Measurements from ENCODE around the gene NDUFAF7.
"Not testable (repeated sequence)": the region's sequence is repeated elsewhere in the genome, so short reads cannot be mapped to it uniquely, and the experiment has no call there.

NDUFAF7 gene

GRCh38 chr2:37225129-37225528 is 6.3 kb upstream of the NDUFAF7 start:
- H3K4me3 ChIP-seq (ENCODE audit: low read length); H3K4me1 ChIP-seq (ENCODE audit: control insufficient read depth, insufficient read depth, low read length); H3K36me3 ChIP-seq (ENCODE audit: control insufficient read depth, insufficient read depth, low read length); H3K27me3 ChIP-seq (ENCODE audit: control insufficient read depth, insufficient read depth, low read length); H3K9me3 ChIP-seq (ENCODE audit: control insufficient read depth, low read length); H3K9ac ChIP-seq (ENCODE audit: low read length): not testable (repeated sequence)

DNA sequence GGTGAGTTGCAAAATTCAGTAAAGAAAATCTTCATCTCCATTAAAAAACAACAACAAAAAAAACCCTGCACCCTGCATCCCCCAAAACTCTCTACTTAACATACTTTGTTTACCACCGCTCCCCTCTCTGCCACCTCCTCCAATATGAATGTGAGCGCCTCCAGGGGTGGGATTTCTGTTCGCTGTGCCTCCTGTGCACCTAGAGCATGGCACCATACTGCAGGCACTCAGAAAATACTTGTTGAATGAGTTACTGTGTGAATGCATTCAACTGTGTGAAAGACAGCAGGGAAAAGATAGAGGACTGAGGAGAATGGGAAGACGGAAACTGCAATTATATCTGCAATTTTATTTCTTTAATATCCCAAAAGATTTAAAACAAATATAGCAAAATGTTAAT is 4.6 kb upstream of the NDUFAF7 start:
- H3K36me3 ChIP-seq (ENCODE audit: control insufficient read depth, insufficient read depth, low read length): no peaks in the 10 kb centered on the region
- H3K9ac ChIP-seq (ENCODE audit: low read length): no peak overlapping the region
- H3K9me3 ChIP-seq (ENCODE audit: control insufficient read depth, low read length): no peaks in the 10 kb centered on the region
- H3K4me1 ChIP-seq (ENCODE audit: control insufficient read depth, insufficient read depth, low read length): peaks cover 13% of the 10 kb centered on the region
- H3K4me3 ChIP-seq (ENCODE audit: low read length): no peak overlapping the region
- H3K27me3 ChIP-seq (ENCODE audit: control insufficient read depth, insufficient read depth, low read length): no peaks in the 10 kb centered on the region

DNA sequence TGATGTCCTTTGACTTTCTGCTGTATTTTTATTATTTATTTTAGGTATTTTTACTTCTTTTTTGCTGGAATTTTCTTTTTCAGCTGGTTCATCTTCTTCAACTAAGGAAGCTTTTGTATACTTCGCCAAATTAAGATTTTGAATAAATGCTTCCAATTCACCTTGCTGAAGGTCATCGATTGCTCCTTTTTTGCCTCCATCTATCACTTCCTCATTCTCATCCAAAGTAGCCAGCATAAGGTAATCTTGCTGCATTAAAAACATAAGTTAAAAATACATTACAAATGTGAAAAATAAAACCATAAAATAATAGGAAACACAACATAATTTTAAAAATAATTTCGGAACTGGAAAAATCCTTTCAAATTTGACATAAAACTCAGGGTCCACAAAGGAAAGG is 2.7 kb upstream of the NDUFAF7 start:
- no peaks in the 10 kb centered on the region for H3K27me3 ChIP-seq (ENCODE audit: control insufficient read depth, insufficient read depth, low read length)
- no peak overlapping the region for H3K4me3 ChIP-seq (ENCODE audit: low read length)
- no peaks in the 10 kb centered on the region for H3K36me3 ChIP-seq (ENCODE audit: control insufficient read depth, insufficient read depth, low read length)
- H3K4me1 ChIP-seq (ENCODE audit: control insufficient read depth, insufficient read depth, low read length): peaks cover 22% of the 10 kb centered on the region
- H3K9me3 ChIP-seq (ENCODE audit: control insufficient read depth, low read length): no peaks in the 10 kb centered on the region
- H3K9ac ChIP-seq (ENCODE audit: low read length): no peak overlapping the region

DNA sequence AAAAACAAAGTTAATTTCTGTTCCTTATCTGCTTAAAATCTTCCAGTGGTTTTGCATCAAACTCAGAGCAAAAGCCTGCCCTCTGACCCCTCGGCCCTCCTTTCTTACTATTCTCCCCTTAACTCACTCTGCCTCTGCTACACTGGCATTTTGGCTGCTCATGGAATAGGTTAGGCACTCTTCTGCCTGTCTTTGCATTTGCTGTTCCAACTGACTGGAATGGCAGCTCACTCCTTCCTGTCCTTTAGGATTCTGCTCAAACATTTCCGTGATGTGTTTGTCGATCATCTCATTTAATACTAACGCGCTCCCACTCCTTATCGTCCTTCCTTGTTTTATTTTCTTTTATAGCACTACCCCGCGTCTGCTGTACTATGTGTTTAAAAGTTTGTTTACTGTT is 877 bp upstream of the NDUFAF7 start:
- peaks cover 22% of the 10 kb centered on the region for H3K4me1 ChIP-seq (ENCODE audit: control insufficient read depth, insufficient read depth, low read length)
- H3K9ac ChIP-seq (ENCODE audit: low read length): peak overlapping the region; percentile 95
- peak overlapping the region; percentile 96 for H3K4me3 ChIP-seq (ENCODE audit: low read length)
- no peaks in the 10 kb centered on the region for H3K9me3 ChIP-seq (ENCODE audit: control insufficient read depth, low read length)
- no peaks in the 10 kb centered on the region for H3K27me3 ChIP-seq (ENCODE audit: control insufficient read depth, insufficient read depth, low read length)
- no peaks in the 10 kb centered on the region for H3K36me3 ChIP-seq (ENCODE audit: control insufficient read depth, insufficient read depth, low read length)

GRCh38 chr2:37232131-37232933 is 874 bp downstream of the NDUFAF7 start:
- Histone ChIP-seq H3K9ac (ENCODE audit: low read length) (peak overlapping the region; percentile 95), H3K4me1 (ENCODE audit: control insufficient read depth, insufficient read depth, low read length) (peaks cover 22% of the 10 kb centered on the region), H3K27me3 (ENCODE audit: control insufficient read depth, insufficient read depth, low read length) (no peaks in the 10 kb centered on the region), H3K9me3 (ENCODE audit: control insufficient read depth, low read length) (no peaks in the 10 kb centered on the region), H3K4me3 (ENCODE audit: low read length) (peak overlapping the region; percentile 96), H3K36me3 (ENCODE audit: control insufficient read depth, insufficient read depth, low read length) (no peaks in the 10 kb centered on the region)

- H3K4me1 ChIP-seq (ENCODE audit: control insufficient read depth, insufficient read depth, low read length): no peaks in the 10 kb centered on the region
- no peak overlapping the region for H3K9ac ChIP-seq (ENCODE audit: low read length)
- peaks cover 5% of the 10 kb centered on the region for H3K36me3 ChIP-seq (ENCODE audit: control insufficient read depth, insufficient read depth, low read length)
- no peak overlapping the region for H3K4me3 ChIP-seq (ENCODE audit: low read length)
- no peaks in the 10 kb centered on the region for H3K27me3 ChIP-seq (ENCODE audit: control insufficient read depth, insufficient read depth, low read length)
- H3K9me3 ChIP-seq (ENCODE audit: control insufficient read depth, low read length): no peaks in the 10 kb centered on the region
Measured at GRCh38 chr2:37243435-37243834, 12.0 kb downstream of the NDUFAF7 start.

DNA sequence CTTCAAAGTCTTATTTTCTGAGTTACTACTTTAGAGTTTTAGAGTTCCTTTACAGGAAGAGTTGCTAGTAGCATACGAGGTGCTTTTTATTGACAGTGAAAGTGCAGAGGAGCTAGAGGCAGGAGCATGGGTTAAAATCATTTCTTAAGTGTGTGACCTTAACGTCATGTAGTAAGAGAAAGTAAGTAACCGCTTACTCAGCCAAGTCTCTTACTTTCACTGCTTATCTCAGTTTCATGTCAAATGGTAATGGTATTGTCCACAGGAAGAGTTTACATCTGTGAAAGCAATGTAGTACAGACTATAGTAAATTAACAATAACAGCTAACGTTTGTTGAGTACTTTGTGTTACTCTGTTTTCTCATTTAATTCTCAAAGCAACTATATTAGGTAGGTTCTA is 12.6 kb downstream of the NDUFAF7 start:
- peaks cover 5% of the 10 kb centered on the region for H3K36me3 ChIP-seq (ENCODE audit: control insufficient read depth, insufficient read depth, low read length)
- no peak overlapping the region for H3K9ac ChIP-seq (ENCODE audit: low read length)
- no peaks in the 10 kb centered on the region for H3K27me3 ChIP-seq (ENCODE audit: control insufficient read depth, insufficient read depth, low read length)

GRCh38 chr2:37244755-37245154 is 13.3 kb downstream of the NDUFAF7 start:
- H3K36me3 ChIP-seq (ENCODE audit: control insufficient read depth, insufficient read depth, low read length): peaks cover 5% of the 10 kb centered on the region
- no peaks in the 10 kb centered on the region for H3K27me3 ChIP-seq (ENCODE audit: control insufficient read depth, insufficient read depth, low read length)
- H3K9ac ChIP-seq (ENCODE audit: low read length): no peak overlapping the region

More for the DNA sequence above, 12.6 kb downstream of the NDUFAF7 start:
- no peak overlapping the region for H3K4me3 ChIP-seq (ENCODE audit: low read length)
- H3K4me1 ChIP-seq (ENCODE audit: control insufficient read depth, insufficient read depth, low read length): no peaks in the 10 kb centered on the region
- H3K9me3 ChIP-seq (ENCODE audit: control insufficient read depth, low read length): no peaks in the 10 kb centered on the region

DNA sequence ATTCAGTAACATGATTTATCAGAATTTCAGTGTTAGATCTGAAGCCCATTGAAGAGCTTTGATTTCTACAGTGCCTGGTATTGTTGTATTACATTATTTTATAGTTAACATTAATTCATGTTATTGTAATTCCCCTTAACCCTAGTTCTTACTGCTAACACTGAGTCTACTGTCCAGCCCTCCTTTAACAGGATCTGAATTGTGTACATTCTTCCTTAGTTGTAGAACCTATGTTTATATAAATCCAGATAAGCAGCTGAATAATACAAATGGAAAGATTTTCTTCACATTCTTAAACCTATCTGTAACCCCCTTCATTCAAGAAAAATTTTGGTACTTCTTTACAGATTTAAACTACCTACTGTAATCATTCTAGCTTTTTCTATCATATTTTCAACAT is 14.7 kb downstream of the NDUFAF7 start:
- H3K9me3 ChIP-seq (ENCODE audit: control insufficient read depth, low read length): no peaks in the 10 kb centered on the region
- H3K4me1 ChIP-seq (ENCODE audit: control insufficient read depth, insufficient read depth, low read length): no peaks in the 10 kb centered on the region
- H3K4me3 ChIP-seq (ENCODE audit: low read length): no peak overlapping the region
- peaks cover 5% of the 10 kb centered on the region for H3K36me3 ChIP-seq (ENCODE audit: control insufficient read depth, insufficient read depth, low read length)
- H3K27me3 ChIP-seq (ENCODE audit: control insufficient read depth, insufficient read depth, low read length): no peaks in the 10 kb centered on the region
- H3K9ac ChIP-seq (ENCODE audit: low read length): no peak overlapping the region

More at GRCh38 chr2:37244755-37245154, 13.3 kb downstream of the NDUFAF7 start:
- Histone ChIP-seq H3K9me3 (ENCODE audit: control insufficient read depth, low read length) (no peaks in the 10 kb centered on the region), H3K4me3 (ENCODE audit: low read length) (no peak overlapping the region), H3K4me1 (ENCODE audit: control insufficient read depth, insufficient read depth, low read length) (no peaks in the 10 kb centered on the region)

GRCh38 chr2:37250869-37251740 is 19.6 kb downstream of the NDUFAF7 start:
- no peaks in the 10 kb centered on the region for H3K4me1 ChIP-seq (ENCODE audit: control insufficient read depth, insufficient read depth, low read length)
- peaks cover 3% of the 10 kb centered on the region for H3K36me3 ChIP-seq (ENCODE audit: control insufficient read depth, insufficient read depth, low read length)
- H3K9me3 ChIP-seq (ENCODE audit: control insufficient read depth, low read length): no peaks in the 10 kb centered on the region
- no peak overlapping the region for H3K4me3 ChIP-seq (ENCODE audit: low read length)
- no peaks in the 10 kb centered on the region for H3K27me3 ChIP-seq (ENCODE audit: control insufficient read depth, insufficient read depth, low read length)
- H3K9ac ChIP-seq (ENCODE audit: low read length): no peak overlapping the region

DNA sequence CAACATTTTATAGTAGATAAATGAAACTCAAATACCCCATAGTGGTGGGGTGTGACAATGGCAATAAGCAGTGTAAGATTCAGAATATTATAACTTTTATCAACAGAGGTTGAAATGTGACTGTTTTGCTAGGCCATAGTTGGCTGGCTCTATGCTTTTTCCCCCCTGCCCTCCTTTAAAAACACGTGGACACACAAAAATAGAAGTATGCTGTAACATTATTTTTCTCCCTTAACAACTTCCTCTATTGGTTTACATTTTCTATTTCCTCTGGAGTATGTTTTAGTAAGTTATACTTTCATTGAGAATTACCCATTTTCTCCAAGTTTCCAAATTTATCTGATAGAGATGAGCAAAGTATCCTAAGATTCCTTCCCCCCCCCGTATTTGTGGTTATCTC is 31.1 kb downstream of the NDUFAF7 start:
- no peaks in the 10 kb centered on the region for H3K9me3 ChIP-seq (ENCODE audit: control insufficient read depth, low read length)
- no peak overlapping the region for H3K9ac ChIP-seq (ENCODE audit: low read length)
- no peak overlapping the region for H3K4me3 ChIP-seq (ENCODE audit: low read length)
- no peaks in the 10 kb centered on the region for H3K4me1 ChIP-seq (ENCODE audit: control insufficient read depth, insufficient read depth, low read length)
- H3K27me3 ChIP-seq (ENCODE audit: control insufficient read depth, insufficient read depth, low read length): no peaks in the 10 kb centered on the region
- no peaks in the 10 kb centered on the region for H3K36me3 ChIP-seq (ENCODE audit: control insufficient read depth, insufficient read depth, low read length)

DNA sequence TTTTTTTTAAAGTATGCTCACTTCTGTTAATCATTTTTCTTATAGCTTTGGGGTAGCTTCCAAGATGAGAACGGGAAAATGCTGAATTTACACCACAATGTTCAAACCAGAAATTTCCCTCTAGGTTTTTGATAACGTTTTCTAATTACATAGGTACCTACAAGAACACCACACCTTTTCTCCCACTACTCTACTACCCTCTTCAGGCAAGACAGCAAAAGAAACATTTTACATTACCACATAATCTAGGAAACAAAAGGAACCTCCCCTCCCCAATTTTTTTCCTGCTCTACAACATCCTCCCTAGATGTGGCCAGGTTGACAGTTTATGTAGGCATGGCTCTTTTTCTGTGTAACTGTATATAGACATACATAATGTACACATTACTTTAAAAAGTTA is 32.4 kb downstream of the NDUFAF7 start:
- H3K9me3 ChIP-seq (ENCODE audit: control insufficient read depth, low read length): no peaks in the 10 kb centered on the region
- H3K4me3 ChIP-seq (ENCODE audit: low read length): no peak overlapping the region
- H3K36me3 ChIP-seq (ENCODE audit: control insufficient read depth, insufficient read depth, low read length): no peaks in the 10 kb centered on the region

More for the DNA sequence above, 32.4 kb downstream of the NDUFAF7 start:
- H3K4me1 ChIP-seq (ENCODE audit: control insufficient read depth, insufficient read depth, low read length): no peaks in the 10 kb centered on the region
- no peak overlapping the region for H3K9ac ChIP-seq (ENCODE audit: low read length)
- no peaks in the 10 kb centered on the region for H3K27me3 ChIP-seq (ENCODE audit: control insufficient read depth, insufficient read depth, low read length)
